K562 (cell line): ENCODE measurements around the gene NUP160. TPM values are rescaled to one million over a fixed set of nuclear protein-coding genes. Genes with fewer than 3 reads are reported as not detected.
A peak's percentile ranks its signal among the peaks of the same experiment; 100 is the strongest.

Experiments used
- ADNP ChIP-seq: fragments of 200-800 bp; sonication (Bioruptor generic); IDR thresholded peaks from 2 replicates; pipeline ENCODE4 v1.6.1; 2016; ENCODE audit warnings: missing genetic modification characterization, missing compliant biosample characterization
- BDP1 ChIP-seq: IDR thresholded peaks from 3 replicates; pipeline ENCODE4 v1.6.1; 2011; ENCODE audit not compliant: insufficient read length, insufficient read depth
- CBX8 ChIP-seq: fragments of 200-600 bp; sonication (generic); IDR thresholded peaks from 2 replicates; pipeline ENCODE4 v1.6.1; 2012; ENCODE audit warnings: borderline replicate concordance, mixed run types, low read depth, mild to moderate bottlenecking, moderate library complexity, mixed read lengths, low read length, control low read depth, inconsistent platforms; ENCODE audit not compliant: poor library complexity, severe bottlenecking; ENCODE audit errors: extremely low read depth
- CHD2 ChIP-seq: IDR thresholded peaks from 2 replicates; pipeline ENCODE4 v1.6.1; 2011; ENCODE audit warnings: low read depth, low read length
- ETV1 ChIP-seq: fragments of 450-650 bp; conservative IDR thresholded peaks from 2 replicates; pipeline ENCODE4 v1.6.1; 2016; ENCODE audit warnings: missing genetic modification characterization, control low read depth, low read depth, missing compliant biosample characterization
- GATAD2A ChIP-seq: fragments of 450-650 bp; IDR thresholded peaks from 2 replicates; pipeline ENCODE4 v1.6.1; 2017
- HBP1 ChIP-seq: fragments of 450-650 bp; formaldehyde crosslinking; IDR thresholded peaks from 2 replicates; pipeline ENCODE4 v1.4.0; 2022; ENCODE audit warnings: missing genetic modification characterization
- HDGF ChIP-seq: fragments of 450-650 bp; IDR thresholded peaks from 2 replicates; pipeline ENCODE4 v1.6.1; 2016
- JUND ChIP-seq, 2 experiments: IDR thresholded peaks; 2 replicates in 1 of 2; 3 replicates in 1 of 2; pipeline ENCODE4 v1.6.1; 2011; ENCODE audit warnings: borderline replicate concordance in 2 of 2, low read depth in 2 of 2, low read length in 2 of 2, improper control_type of control experiment in 1 of 2, missing biosample characterization in 1 of 2, missing genetic modification characterization in 1 of 2, missing genetic modification reagents in 1 of 2
- KDM2B ChIP-seq: fragments of 250-450 bp; sonication (Bioruptor Pico); IDR thresholded peaks from 2 replicates; pipeline ENCODE4 v1.8.0; 2021; ENCODE audit warnings: mild to moderate bottlenecking, moderate library complexity
- NFYB ChIP-seq: IDR thresholded peaks from 2 replicates; pipeline ENCODE4 v1.6.1; 2011; ENCODE audit warnings: mild to moderate bottlenecking, moderate library complexity; ENCODE audit not compliant: insufficient read length; ENCODE audit errors: extremely low read depth
- SMARCC2 ChIP-seq: fragments of 450-650 bp; IDR thresholded peaks from 2 replicates; pipeline ENCODE4 v1.6.1; 2017; ENCODE audit warnings: antibody characterized with exemption, moderate library complexity, mild to moderate bottlenecking, low read depth
- SMARCE1 ChIP-seq: fragments of 450-650 bp; IDR thresholded peaks from 2 replicates; pipeline ENCODE4 v1.7.1; 2016; ENCODE audit warnings: mild to moderate bottlenecking
- U2AF2 ChIP-seq: fragments of 200-400 bp; formaldehyde crosslinking; optimal IDR thresholded peaks from 2 replicates; pipeline ENCODE3; 2017; ENCODE audit warnings: low read depth, mild to moderate bottlenecking, low read length
- XRCC5 ChIP-seq: fragments of 200-400 bp; formaldehyde crosslinking; IDR thresholded peaks from 2 replicates; pipeline ENCODE4 v1.6.1; 2017; ENCODE audit warnings: low read depth, mild to moderate bottlenecking, low read length
- ZBTB12 ChIP-seq: fragments of 250-450 bp; sonication (Bioruptor Pico); IDR thresholded peaks from 2 replicates; pipeline ENCODE4 v1.4.0; 2020
- ZBTB34 ChIP-seq: fragments of 250-450 bp; sonication (Bioruptor Pico); IDR thresholded peaks from 2 replicates; pipeline ENCODE4 v1.8.0; 2021; ENCODE audit warnings: mild to moderate bottlenecking, moderate library complexity
- ZNF12 ChIP-seq: sonication (generic); formaldehyde crosslinking; IDR thresholded peaks from 2 replicates; pipeline ENCODE4 v1.4.0; 2020; ENCODE audit warnings: mild to moderate bottlenecking, missing genetic modification reagents
- ZNF239 ChIP-seq: fragments of 250-450 bp; sonication (Bioruptor Pico); IDR thresholded peaks from 2 replicates; pipeline ENCODE4 v1.4.0; 2020; ENCODE audit warnings: mild to moderate bottlenecking
- ZNF551 ChIP-seq: fragments of 250-450 bp; sonication (Bioruptor Pico); IDR thresholded peaks from 2 replicates; pipeline ENCODE4 v1.5.0; 2021; ENCODE audit warnings: mild to moderate bottlenecking, moderate library complexity
- ZNF764 ChIP-seq: fragments of 250-450 bp; sonication (Bioruptor Pico); IDR thresholded peaks from 2 replicates; pipeline ENCODE4 v1.4.0; 2020; ENCODE audit warnings: low read depth, mild to moderate bottlenecking, moderate library complexity
- ZNF778 ChIP-seq: fragments of 450-650 bp; formaldehyde crosslinking; IDR thresholded peaks from 2 replicates; pipeline ENCODE4 v1.4.0; 2020; ENCODE audit warnings: mild to moderate bottlenecking, moderate library complexity
- polyA plus RNA-seq, 8 experiments: library from polyadenylated mRNA; depleted of rRNA in 4 of 8; stranded (reverse) in 5 of 8; unstranded in 3 of 8; fragments of >200 nt; fragmentation: Nextera tagmentation in 2 of 8; fragmentation: Illumina TruSeq in 1 of 8; extraction: Ambion mirVana in 2 of 8; extraction: Trizol in 1 of 8; gene quantifications; 2 replicates each; pipeline versions ENCODE4 v1.2.1 to v1.2.3, GENCODE V29; 2011 to 2014; ENCODE audit warnings: inconsistent platforms in 1 of 8, missing spikeins in 1 of 8
- total RNA-seq, 7 experiments: library from RNA; depleted of rRNA in 6 of 7; stranded (reverse); fragments of >200 nt in 6 of 7; fragmentation: Illumina TruSeq in 2 of 7; extraction: Trizol in 2 of 7; gene quantifications; 2 replicates each; pipeline versions ENCODE4 v1.2.1 to v1.2.3, GENCODE V29; 2011 to 2021; ENCODE audit warnings: low replicate concordance in 1 of 7
- TF ChIP-seq, protein P1 (sequence below), 2 experiments: fragments of 450-650 bp in 1 of 2; sonication (generic) in 1 of 2; formaldehyde crosslinking in 1 of 2; IDR thresholded peaks in 1 of 2; conservative IDR thresholded peaks in 1 of 2; 2 replicates each; pipeline versions ENCODE4 v1.6.1 to v1.8.1; 2016 to 2023; ENCODE audit warnings: mild to moderate bottlenecking in 2 of 2, moderate library complexity in 2 of 2, inconsistent platforms in 1 of 2, missing genetic modification reagents in 1 of 2

The NUP160 gene
- total and polyA plus RNA-seq, 9 of the 15 experiments (the other 6 are each of a cell fraction or from before 2014, with no cell fraction given), result 41.5 to 112 (median 65.0) TPM

- peak; percentile 84 for TF ChIP-seq ZBTB12 (CRISPR knock-in tag)
- TF ChIP-seq SMARCE1, result no peak
- no peak for TF ChIP-seq NFYB
- peak; percentile 80; the same call in 1 of the 2 replicates for TF ChIP-seq ZNF12 (CRISPR knock-in tag)
- no peak for TF ChIP-seq ADNP (tag)
- TF ChIP-seq CBX8, result no peak
- 0 out of 2 replicates have a peak, but pooled peaks have one; percentile 34 for TF ChIP-seq SMARCC2
- TF ChIP-seq ZNF764 (CRISPR knock-in tag), result no peak
- peak; percentile 41 for TF ChIP-seq JUND (IDR thresholded peaks at IDR 0.05; ENCODE audit: borderline replicate concordance, low read depth, low read length)
- no peak for TF ChIP-seq JUND (tag; IDR thresholded peaks at IDR 0.05; ENCODE audit: borderline replicate concordance, low read depth, low read length)
- TF ChIP-seq ZNF778 (CRISPR knock-in tag), result no peak
- peak; percentile 79 for TF ChIP-seq ETV1 (tag)
- no peak for TF ChIP-seq CHD2
- TF ChIP-seq BDP1, result no peak
- TF ChIP-seq, protein P1, sequence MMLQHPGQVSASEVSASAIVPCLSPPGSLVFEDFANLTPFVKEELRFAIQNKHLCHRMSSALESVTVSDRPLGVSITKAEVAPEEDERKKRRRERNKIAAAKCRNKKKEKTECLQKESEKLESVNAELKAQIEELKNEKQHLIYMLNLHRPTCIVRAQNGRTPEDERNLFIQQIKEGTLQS (IDR thresholded peaks at IDR 0.05), result no peak
- TF ChIP-seq, protein P1 (CRISPR knock-in tag; conservative IDR thresholded peaks at IDR 0.05), result no peak
- TF ChIP-seq ZNF239 (CRISPR knock-in tag), result no peak
- TF ChIP-seq HDGF, result 0 out of 2 replicates have a peak, but pooled peaks have one; percentile 33
- TF ChIP-seq ZBTB34, result no peak
- TF ChIP-seq U2AF2, result no peak
- 0 out of 2 replicates have a peak, but pooled peaks have one; percentile 13 for TF ChIP-seq XRCC5
- no peak for TF ChIP-seq HBP1 (CRISPR knock-in tag)
- no peak for TF ChIP-seq GATAD2A
- no peak for TF ChIP-seq KDM2B (CRISPR knock-in tag)
- no peak for TF ChIP-seq ZNF551 (CRISPR knock-in tag)
Measured at GRCh38 chr11:47847892-47848699, at the start of gene NUP160 (continued).
